Esophagus muscularis mucosa (tissue), 4 donors: ENCODE measurements around the gene USP47.

Source experiments
- CTCF ChIP-seq, 3 experiments: fragments of 200-600 bp in 2 of 3; fragments of 450-650 bp in 1 of 3; sonication (generic) in 2 of 3; IDR thresholded peaks; one replicate each; pipeline ENCODE4 v1.5.1; 2017 to 2019; ENCODE audit warnings: antibody characterized with exemption in 3 of 3, mild to moderate bottlenecking in 2 of 3, moderate library complexity in 1 of 3
- EP300 ChIP-seq: sonication (generic); formaldehyde crosslinking; IDR thresholded peaks from one replicate; pipeline ENCODE4 v1.6.1; 2017; ENCODE audit warnings: antibody characterized with exemption
- POLR2A ChIP-seq: fragments of 450-650 bp; IDR thresholded peaks from one replicate; pipeline ENCODE4 v1.6.1; 2017; ENCODE audit warnings: antibody characterized with exemption, moderate library complexity, mild to moderate bottlenecking, low read depth

GRCh38 chr11:11818529-11819121, 23.1 kb upstream of the USP47 start:
- TF ChIP-seq POLR2A (no peak), CTCF (IDR thresholded peaks at IDR 0.05) (no peak), EP300 (no peak)
